Measurements from ENCODE around the gene RBBP8NL.
A peak's percentile ranks its signal among the peaks of the same experiment; 100 is the strongest.

RBBP8NL gene

GRCh38 chr20:62418709-62419487 is 8.4 kb downstream of the RBBP8NL start:
- DNase-seq: no peak

GRCh38 chr20:62417981-62418708 is 9.2 kb downstream of the RBBP8NL start:
- DNase-seq: no peak

- DNase-seq: no peak
Observed at GRCh38 chr20:62416651-62417637, 10.4 kb downstream of the RBBP8NL start.

GRCh38 chr20:62415354-62416111 is 11.8 kb downstream of the RBBP8NL start:
- no peak for DNase-seq

GRCh38 chr20:62413896-62414481 is 13.3 kb downstream of the RBBP8NL start:
- DNase-seq: no peak

- DNase-seq: no peak
Observed at GRCh38 chr20:62413025-62413570, 14.2 kb downstream of the RBBP8NL start.

- DNase-seq: no peak
Observed at GRCh38 chr20:62412194-62413024, 14.9 kb downstream of the RBBP8NL start.

GRCh38 chr20:62411479-62412193 is 15.7 kb downstream of the RBBP8NL start:
- no peak for DNase-seq

GRCh38 chr20:62410746-62411478 is 16.4 kb downstream of the RBBP8NL start:
- DNase-seq: no peak

GRCh38 chr20:62409931-62410745 is 17.2 kb downstream of the RBBP8NL start:
- peak; percentile 32 for DNase-seq

- DNase-seq: no peak
Observed at GRCh38 chr20:62409086-62409853, 18.1 kb downstream of the RBBP8NL start.

- DNase-seq: no peak
Observed at GRCh38 chr20:62408640-62409039, 18.7 kb downstream of the RBBP8NL start.

GRCh38 chr20:62408055-62408454 is 19.3 kb downstream of the RBBP8NL start:
- DNase-seq: no peak

GRCh38 chr20:62407221-62407992 is 19.9 kb downstream of the RBBP8NL start, which contains the start of gene CABLES2:
TSS of gene CABLES2 (minus strand) at chr20:62407285. CDS start at chr20:62407276, 9 bp downstream.
- DNase-seq: peak; percentile 94

GRCh38 chr20:62406635-62407176 is 20.6 kb downstream of the RBBP8NL start:
- DNase-seq: no peak

GRCh38 chr20:62405981-62406513 is 21.3 kb downstream of the RBBP8NL start:
- DNase-seq: no peak
